Stimulated activated memory B cell treated with anti-CD40 and anti-IgM and Interleukin-4, amounts not matched to agents 10 μg/mL and 1 μg/mL and 100 μg/mL, for 72 hours (primary cell): ENCODE measurements around the gene GMIP.
A peak's percentile ranks its signal among the peaks of the same experiment; 100 is the strongest.

ENCODE experiments used
- ATAC-seq: fragments of 150-1000 bp; cut with Tn5 transposase; 2 replicates; pipeline ENCODE4 v1.10.0; 2021
- H3K27ac Mint-ChIP-seq: one replicate; pipeline ENCODE4 v1.8.0; 2022; ENCODE audit warnings: mild to moderate bottlenecking, mixed read lengths
- H3K27me3 Mint-ChIP-seq: one replicate; pipeline ENCODE4 v1.8.0; 2022; ENCODE audit warnings: mixed read lengths
- H3K36me3 Mint-ChIP-seq: one replicate; pipeline ENCODE4 v1.8.0; 2022; ENCODE audit warnings: mixed read lengths
- H3K4me1 Mint-ChIP-seq: one replicate; pipeline ENCODE4 v1.8.0; 2022; ENCODE audit warnings: mixed read lengths
- H3K4me3 Mint-ChIP-seq: one replicate; pipeline ENCODE4 v1.8.0; 2022; ENCODE audit warnings: mild to moderate bottlenecking, moderate library complexity, mixed read lengths
- H3K9me3 Mint-ChIP-seq: one replicate; pipeline ENCODE4 v1.8.0; 2022; ENCODE audit warnings: mixed read lengths

The GMIP gene

GRCh38 chr19:19632661-19633060 is 10.8 kb downstream of the GMIP start:
- Mint-ChIP-seq H3K27me3 (no peaks in the 10 kb centered on the region), H3K4me3 (no peak overlapping the region), H3K9me3 (no peaks in the 10 kb centered on the region), H3K27ac (no peak overlapping the region), H3K36me3 (peaks cover 65% of the 10 kb centered on the region), H3K4me1 (peaks cover 36% of the 10 kb centered on the region)
- ATAC-seq, result no peak

- no peak overlapping the region for H3K27ac Mint-ChIP-seq
- no peak for ATAC-seq
- H3K9me3 Mint-ChIP-seq, result no peaks in the 10 kb centered on the region
- no peak overlapping the region for H3K4me3 Mint-ChIP-seq
- H3K36me3 Mint-ChIP-seq, result peaks cover 58% of the 10 kb centered on the region
- H3K27me3 Mint-ChIP-seq, result no peaks in the 10 kb centered on the region
- peaks cover 49% of the 10 kb centered on the region for H3K4me1 Mint-ChIP-seq
Measured at GRCh38 chr19:19631346-19631745, 12.1 kb downstream of the GMIP start.

- no peak for ATAC-seq
- Mint-ChIP-seq H3K4me1 (peaks cover 48% of the 10 kb centered on the region), H3K9me3 (no peaks in the 10 kb centered on the region), H3K27me3 (no peaks in the 10 kb centered on the region), H3K4me3 (no peak overlapping the region), H3K27ac (no peak overlapping the region), H3K36me3 (peaks cover 55% of the 10 kb centered on the region)
Measured at GRCh38 chr19:19630426-19630825, 13.0 kb downstream of the GMIP start.

GRCh38 chr19:19630062-19630414 is 13.4 kb downstream of the GMIP start:
- no peak overlapping the region for H3K27ac Mint-ChIP-seq
- H3K36me3 Mint-ChIP-seq, result peaks cover 51% of the 10 kb centered on the region

GRCh38 chr19:19628501-19629134 is 14.8 kb downstream of the GMIP start:
- no peaks in the 10 kb centered on the region for H3K27me3 Mint-ChIP-seq
- H3K4me1 Mint-ChIP-seq, result peaks cover 41% of the 10 kb centered on the region
- H3K27ac Mint-ChIP-seq, result peak overlapping the region; percentile 88
- no peaks in the 10 kb centered on the region for H3K9me3 Mint-ChIP-seq
- H3K36me3 Mint-ChIP-seq, result peaks cover 47% of the 10 kb centered on the region
- H3K4me3 Mint-ChIP-seq, result peak overlapping the region; percentile 88
- ATAC-seq, result peak; percentile 61

More at GRCh38 chr19:19630062-19630414, 13.4 kb downstream of the GMIP start:
- H3K4me1 Mint-ChIP-seq, result peaks cover 44% of the 10 kb centered on the region
- H3K4me3 Mint-ChIP-seq, result no peak overlapping the region
- no peak for ATAC-seq
- H3K27me3 Mint-ChIP-seq, result no peaks in the 10 kb centered on the region
- H3K9me3 Mint-ChIP-seq, result no peaks in the 10 kb centered on the region

- H3K36me3 Mint-ChIP-seq, result peaks cover 39% of the 10 kb centered on the region
- no peaks in the 10 kb centered on the region for H3K27me3 Mint-ChIP-seq
- H3K4me1 Mint-ChIP-seq, result peaks cover 37% of the 10 kb centered on the region
- H3K27ac Mint-ChIP-seq, result peak within 1 kb of the TSS; percentile 88
- peak; percentile 91 for ATAC-seq
- H3K4me3 Mint-ChIP-seq, result peak within 1 kb of the TSS; percentile 88
- H3K9me3 Mint-ChIP-seq, result no peaks in the 10 kb centered on the region
Measured at GRCh38 chr19:19627621-19628500, 15.6 kb downstream of the GMIP start, which contains the start of gene LPAR2. Gene LPAR2 (minus strand): TSS chr19:19628220. CDS start chr19:19627275, 945 bp downstream.

GRCh38 chr19:19626516-19627472 is 16.7 kb downstream of the GMIP start:
- peak overlapping the region; percentile 88 for H3K4me3 Mint-ChIP-seq
- ATAC-seq, result no peak
- H3K27me3 Mint-ChIP-seq, result no peaks in the 10 kb centered on the region
- H3K4me1 Mint-ChIP-seq, result peaks cover 37% of the 10 kb centered on the region
- peak overlapping the region; percentile 88 for H3K27ac Mint-ChIP-seq
- H3K9me3 Mint-ChIP-seq, result no peaks in the 10 kb centered on the region
- H3K36me3 Mint-ChIP-seq, result peaks cover 35% of the 10 kb centered on the region

- H3K27me3 Mint-ChIP-seq, result no peaks in the 10 kb centered on the region
- no peak for ATAC-seq
- H3K27ac Mint-ChIP-seq, result peak overlapping the region; percentile 17
- peaks cover 50% of the 10 kb centered on the region for H3K4me1 Mint-ChIP-seq
- peaks cover 26% of the 10 kb centered on the region for H3K36me3 Mint-ChIP-seq
- no peak overlapping the region for H3K4me3 Mint-ChIP-seq
- no peaks in the 10 kb centered on the region for H3K9me3 Mint-ChIP-seq
Measured at GRCh38 chr19:19624032-19624570, 19.4 kb downstream of the GMIP start.

- Mint-ChIP-seq H3K9me3 (no peaks in the 10 kb centered on the region), H3K27ac (no peak overlapping the region), H3K27me3 (no peaks in the 10 kb centered on the region), H3K4me3 (no peak overlapping the region), H3K4me1 (peaks cover 48% of the 10 kb centered on the region), H3K36me3 (peaks cover 20% of the 10 kb centered on the region)
- no peak for ATAC-seq
Measured at GRCh38 chr19:19623383-19623782, 20.1 kb downstream of the GMIP start.

- no peak overlapping the region for H3K4me3 Mint-ChIP-seq
Measured at GRCh38 chr19:19619849-19620210, 23.6 kb downstream of the GMIP start.

GRCh38 chr19:19619181-19619848 is 24.1 kb downstream of the GMIP start:
- ATAC-seq, result no peak
- Mint-ChIP-seq H3K27ac (peak overlapping the region; percentile 8), H3K36me3 (peaks cover 17% of the 10 kb centered on the region), H3K27me3 (no peaks in the 10 kb centered on the region), H3K4me3 (peak overlapping the region; percentile 65), H3K9me3 (no peaks in the 10 kb centered on the region), H3K4me1 (peaks cover 56% of the 10 kb centered on the region)

More at GRCh38 chr19:19619849-19620210, 23.6 kb downstream of the GMIP start:
- Mint-ChIP-seq H3K27me3 (no peaks in the 10 kb centered on the region), H3K9me3 (no peaks in the 10 kb centered on the region), H3K27ac (peak overlapping the region; percentile 8), H3K4me1 (peaks cover 58% of the 10 kb centered on the region), H3K36me3 (peaks cover 21% of the 10 kb centered on the region)
- ATAC-seq, result no peak

- H3K27me3 Mint-ChIP-seq, result no peaks in the 10 kb centered on the region
- H3K4me1 Mint-ChIP-seq, result peaks cover 52% of the 10 kb centered on the region
- peak; percentile 99 for ATAC-seq
- H3K27ac Mint-ChIP-seq, result peak within 1 kb of the TSS; percentile 8
- H3K36me3 Mint-ChIP-seq, result peaks cover 17% of the 10 kb centered on the region
- peak within 1 kb of the TSS; percentile 85 for H3K4me3 Mint-ChIP-seq
- no peaks in the 10 kb centered on the region for H3K9me3 Mint-ChIP-seq
Measured at GRCh38 chr19:19618219-19619051, 25.0 kb downstream of the GMIP start, which contains the start of gene PBX4. Gene PBX4 (minus strand): TSS chr19:19618687. CDS start chr19:19618629, 58 bp downstream.

GRCh38 chr19:19615086-19615485 is 28.4 kb downstream of the GMIP start:
- Mint-ChIP-seq H3K27me3 (no peaks in the 10 kb centered on the region), H3K27ac (peak overlapping the region; percentile 50), H3K9me3 (no peaks in the 10 kb centered on the region), H3K4me1 (peaks cover 48% of the 10 kb centered on the region), H3K36me3 (peaks cover 24% of the 10 kb centered on the region), H3K4me3 (no peak overlapping the region)
- ATAC-seq, result no peak
